ENCODE data around the gene TNS1. TPM values are rescaled to one million over a fixed set of nuclear protein-coding genes. Genes with fewer than 3 reads are reported as not detected.

TNS1 gene
- total RNA-seq, 1 donor from 2014 or later = 0.24 TPM

DNA sequence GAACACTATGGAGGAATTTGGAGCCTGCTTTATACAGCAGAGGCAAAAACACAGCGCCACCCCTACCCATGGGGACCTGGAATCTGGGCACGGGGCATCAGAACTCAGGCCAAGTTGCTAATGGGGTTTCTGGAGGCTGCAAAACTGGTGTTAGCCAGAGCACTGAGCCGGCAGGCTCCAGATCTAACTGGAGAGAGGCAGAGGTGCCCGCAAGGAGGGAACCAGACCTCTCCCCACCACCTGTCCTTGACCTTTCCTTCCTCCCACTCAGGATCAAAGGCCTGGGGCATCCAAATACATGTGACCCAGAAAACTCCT, 126.6 kb downstream of the TNS1 start:
- Mint-ChIP-seq H3K27me3 (ENCODE audit: insufficient read depth, low read depth) (peaks cover 9% of the 10 kb centered on the region), H3K27ac (peak overlapping the region; percentile 76), H3K4me3 (no peak overlapping the region), H3K9me3 (no peaks in the 10 kb centered on the region), H3K36me3 (no peaks in the 10 kb centered on the region), H3K4me1 (peaks cover 18% of the 10 kb centered on the region)
- TF ChIP-seq, protein P1, sequence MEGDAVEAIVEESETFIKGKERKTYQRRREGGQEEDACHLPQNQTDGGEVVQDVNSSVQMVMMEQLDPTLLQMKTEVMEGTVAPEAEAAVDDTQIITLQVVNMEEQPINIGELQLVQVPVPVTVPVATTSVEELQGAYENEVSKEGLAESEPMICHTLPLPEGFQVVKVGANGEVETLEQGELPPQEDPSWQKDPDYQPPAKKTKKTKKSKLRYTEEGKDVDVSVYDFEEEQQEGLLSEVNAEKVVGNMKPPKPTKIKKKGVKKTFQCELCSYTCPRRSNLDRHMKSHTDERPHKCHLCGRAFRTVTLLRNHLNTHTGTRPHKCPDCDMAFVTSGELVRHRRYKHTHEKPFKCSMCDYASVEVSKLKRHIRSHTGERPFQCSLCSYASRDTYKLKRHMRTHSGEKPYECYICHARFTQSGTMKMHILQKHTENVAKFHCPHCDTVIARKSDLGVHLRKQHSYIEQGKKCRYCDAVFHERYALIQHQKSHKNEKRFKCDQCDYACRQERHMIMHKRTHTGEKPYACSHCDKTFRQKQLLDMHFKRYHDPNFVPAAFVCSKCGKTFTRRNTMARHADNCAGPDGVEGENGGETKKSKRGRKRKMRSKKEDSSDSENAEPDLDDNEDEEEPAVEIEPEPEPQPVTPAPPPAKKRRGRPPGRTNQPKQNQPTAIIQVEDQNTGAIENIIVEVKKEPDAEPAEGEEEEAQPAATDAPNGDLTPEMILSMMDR (IDR thresholded peaks at IDR 0.05) = no peak
- TF ChIP-seq EZH2 (IDR thresholded peaks at IDR 0.05) (no peak), EZH2phosphoT487 (IDR thresholded peaks at IDR 0.05) (no peak)
- Histone ChIP-seq H3K27me3 (no peaks in the 10 kb centered on the region), H3K9ac (no peak overlapping the region), H3F3A (ENCODE audit: low read depth) (no peaks in the 10 kb centered on the region), H3K9me3 (ENCODE audit: low read depth) (no peaks in the 10 kb centered on the region), H3K4me3 (no peak overlapping the region), H2AFZ (replicated peaks) (no peak overlapping the region), H3K27ac (no peak overlapping the region), H3K4me2 (no peak overlapping the region), H3K36me3 (no peaks in the 10 kb centered on the region), H3K79me2 (ENCODE audit: low read depth) (no peaks in the 10 kb centered on the region), H3K4me1 (peaks cover 16% of the 10 kb centered on the region), H4K20me1 (ENCODE audit: low read depth) (peaks cover 7% of the 10 kb centered on the region)
- DNase-seq (ENCODE audit: low spot score) = no peak

DNA sequence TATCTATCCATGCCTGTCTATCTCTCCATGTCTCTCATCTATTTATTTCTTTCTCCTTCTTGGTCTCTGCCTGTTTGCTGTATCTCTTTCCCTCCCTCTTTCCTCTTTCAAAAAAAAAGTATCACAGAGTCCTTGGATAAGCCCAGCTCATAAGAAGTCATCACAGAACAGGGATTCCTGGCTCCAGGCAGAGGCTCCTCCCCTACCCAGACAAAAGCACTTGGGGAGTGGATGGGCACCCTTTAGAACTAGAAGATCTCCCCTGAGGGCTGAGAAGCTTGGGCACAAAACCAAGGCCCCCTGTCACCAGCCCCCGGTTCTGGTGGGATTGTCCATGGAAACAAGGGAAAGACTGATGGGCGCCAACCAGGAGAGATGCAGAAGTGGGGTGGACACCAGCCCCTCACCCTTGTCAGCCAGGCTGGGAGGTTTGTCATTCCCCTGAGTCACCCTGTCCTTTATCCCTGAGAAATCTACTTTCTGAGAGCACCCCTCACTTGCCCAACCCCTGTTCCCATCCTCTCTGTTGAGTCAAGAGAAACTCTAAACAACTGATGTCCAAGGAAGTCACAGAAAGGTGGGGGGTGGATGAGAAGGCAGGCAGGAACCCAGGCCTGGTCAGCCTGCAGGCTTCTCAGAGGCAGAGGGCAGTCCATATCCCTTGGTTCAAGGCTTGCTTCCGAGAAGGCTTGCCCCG, 127.1 kb downstream of the TNS1 start:
- TF ChIP-seq EZH2phosphoT487 (IDR thresholded peaks at IDR 0.05) = no peak
- TF ChIP-seq EZH2 (IDR thresholded peaks at IDR 0.05) = no peak
- TF ChIP-seq, protein P1 (IDR thresholded peaks at IDR 0.05) = no peak
- no peak overlapping the region for H3K9ac ChIP-seq
- no peak overlapping the region for H3K4me3 Mint-ChIP-seq
- H3K4me2 ChIP-seq = no peak overlapping the region
- H3K4me1 Mint-ChIP-seq = peaks cover 14% of the 10 kb centered on the region
- no peak overlapping the region for H2AFZ ChIP-seq (replicated peaks)
- no peaks in the 10 kb centered on the region for H3K9me3 Mint-ChIP-seq
- H3F3A ChIP-seq (ENCODE audit: low read depth) = no peaks in the 10 kb centered on the region
- DNase-seq (ENCODE audit: low spot score) = no peak
- no peaks in the 10 kb centered on the region for H3K36me3 ChIP-seq
- H4K20me1 ChIP-seq (ENCODE audit: low read depth) = peaks cover 2% of the 10 kb centered on the region
- H3K36me3 Mint-ChIP-seq = no peaks in the 10 kb centered on the region
- H3K27ac ChIP-seq = no peak overlapping the region
- no peaks in the 10 kb centered on the region for H3K27me3 ChIP-seq
- H3K27ac Mint-ChIP-seq = no peak overlapping the region
- no peaks in the 10 kb centered on the region for H3K9me3 ChIP-seq (ENCODE audit: low read depth)
- H3K4me3 ChIP-seq = no peak overlapping the region
- H3K79me2 ChIP-seq (ENCODE audit: low read depth) = no peaks in the 10 kb centered on the region
- H3K4me1 ChIP-seq = peaks cover 11% of the 10 kb centered on the region
- peaks cover 9% of the 10 kb centered on the region for H3K27me3 Mint-ChIP-seq (ENCODE audit: insufficient read depth, low read depth)

DNA sequence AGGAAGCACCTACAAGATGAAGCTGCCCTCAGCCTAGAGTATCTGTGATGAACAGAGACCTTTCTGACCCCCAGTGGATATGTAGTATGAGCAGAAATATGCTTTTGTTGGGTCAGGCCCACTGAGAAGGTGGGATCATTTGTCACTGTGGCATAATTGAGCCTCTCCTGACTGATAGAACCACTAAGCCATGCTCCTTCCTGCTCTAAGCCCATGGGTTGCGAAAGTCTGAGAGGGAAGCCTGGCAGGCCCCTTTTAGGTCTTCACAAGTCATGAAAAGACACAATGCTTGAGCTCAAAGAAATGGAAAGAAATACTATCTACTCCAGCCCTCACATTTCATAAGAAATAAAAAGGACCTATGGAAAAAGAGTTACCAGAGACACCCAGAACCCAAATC, 127.7 kb downstream of the TNS1 start:
- Histone ChIP-seq H3K9ac (no peak overlapping the region), H3K9me3 (ENCODE audit: low read depth) (no peaks in the 10 kb centered on the region), H3K27me3 (no peaks in the 10 kb centered on the region), H3K4me1 (peaks cover 5% of the 10 kb centered on the region), H2AFZ (replicated peaks) (no peak overlapping the region), H3F3A (ENCODE audit: low read depth) (no peaks in the 10 kb centered on the region), H4K20me1 (ENCODE audit: low read depth) (no peaks in the 10 kb centered on the region), H3K4me2 (no peak overlapping the region), H3K4me3 (no peak overlapping the region), H3K27ac (no peak overlapping the region), H3K79me2 (ENCODE audit: low read depth) (no peaks in the 10 kb centered on the region), H3K36me3 (no peaks in the 10 kb centered on the region)
- H3K4me3 Mint-ChIP-seq = no peak overlapping the region
- DNase-seq (ENCODE audit: low spot score) = no peak
- peaks cover 13% of the 10 kb centered on the region for H3K4me1 Mint-ChIP-seq
- no peaks in the 10 kb centered on the region for H3K36me3 Mint-ChIP-seq
- H3K27ac Mint-ChIP-seq = no peak overlapping the region
- TF ChIP-seq, protein P1 (IDR thresholded peaks at IDR 0.05) = no peak
- no peak for TF ChIP-seq EZH2 (IDR thresholded peaks at IDR 0.05)
- no peak for TF ChIP-seq EZH2phosphoT487 (IDR thresholded peaks at IDR 0.05)
- no peaks in the 10 kb centered on the region for H3K9me3 Mint-ChIP-seq
- peaks cover 9% of the 10 kb centered on the region for H3K27me3 Mint-ChIP-seq (ENCODE audit: insufficient read depth, low read depth)
